ENCODE data around the gene TPTE2.
"Not testable (repeated sequence)": the region's sequence is repeated elsewhere in the genome, so short reads cannot be mapped to it uniquely, and the experiment has no call there.

The TPTE2 gene

DNA sequence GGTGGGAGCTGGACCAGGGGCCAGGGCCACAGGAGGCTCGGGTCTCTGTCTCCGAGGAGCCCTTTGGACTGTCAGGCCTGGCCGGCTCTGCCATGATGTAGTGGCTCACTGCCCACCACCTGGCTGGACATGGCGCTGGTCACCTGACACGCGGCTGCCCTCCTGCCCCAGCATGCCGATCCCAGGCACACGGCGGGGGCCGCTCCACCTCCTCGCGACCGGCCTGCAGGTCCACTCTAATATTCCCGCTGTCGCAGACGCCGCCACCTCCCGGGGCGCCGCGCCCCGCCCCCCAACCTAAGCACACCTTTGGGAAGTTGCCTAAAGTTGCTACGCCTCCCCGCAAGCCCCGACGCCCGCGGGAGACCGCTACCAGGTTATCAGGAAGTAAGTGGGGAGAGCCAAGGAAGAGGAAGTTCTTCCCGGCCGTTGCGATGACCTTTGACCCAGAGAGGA, at the start of gene TPTE2:
Gene TPTE2 (minus strand): TSS at position 406 of the 456 bp plus-strand sequence. CDS start 58,298 bp downstream, outside the sequence.
- DNase-seq (ENCODE audit: low spot score): not testable (repeated sequence)

DNA sequence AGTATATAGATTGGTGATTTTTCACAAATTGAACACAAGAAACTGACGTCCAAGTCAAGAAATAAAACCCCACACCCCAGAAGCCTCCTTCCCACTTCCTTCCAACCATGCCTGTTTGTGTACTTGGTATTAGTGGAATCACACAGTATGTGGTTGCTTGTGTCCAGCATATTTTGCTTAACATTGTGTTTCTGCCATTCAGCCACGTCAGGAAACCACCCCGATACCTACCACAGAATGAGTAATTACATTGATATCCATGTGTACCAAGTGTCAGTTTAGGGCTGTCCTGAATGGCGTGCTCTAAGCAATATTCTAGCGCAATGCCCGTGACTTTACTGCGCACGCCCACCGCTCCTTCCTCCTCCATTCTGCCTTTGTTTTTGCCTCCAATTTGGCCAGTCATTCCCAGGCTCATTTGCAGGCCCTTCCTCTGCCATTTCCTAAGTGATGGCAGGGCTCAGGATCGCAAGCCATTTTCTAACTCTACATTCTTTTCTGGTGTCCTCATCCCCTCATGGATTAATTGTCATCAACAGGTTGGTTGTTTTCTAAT, 46.3 kb upstream of the TPTE2 start:
- no peak for DNase-seq (ENCODE audit: low spot score)

DNA sequence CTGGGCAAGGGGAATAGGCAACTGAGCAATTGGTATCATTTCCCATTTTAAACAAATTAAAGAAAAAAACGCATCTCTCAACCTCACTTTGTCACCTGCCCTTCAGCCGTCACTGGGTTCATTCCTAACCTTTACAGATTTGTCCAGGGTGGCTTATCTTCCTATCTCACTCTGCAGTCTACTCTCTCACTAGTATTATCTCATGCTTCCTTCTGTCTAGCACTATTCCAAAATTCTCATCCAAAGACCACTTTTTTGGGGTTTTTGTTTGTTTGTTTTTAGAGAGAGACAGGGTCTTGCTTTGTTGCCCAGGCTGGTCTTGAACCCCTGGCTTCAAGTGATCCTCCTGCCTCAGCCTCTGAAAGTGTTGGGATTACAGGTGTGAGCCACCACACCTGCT, 45.4 kb upstream of the TPTE2 start:
- DNase-seq (ENCODE audit: low spot score): no peak

DNA sequence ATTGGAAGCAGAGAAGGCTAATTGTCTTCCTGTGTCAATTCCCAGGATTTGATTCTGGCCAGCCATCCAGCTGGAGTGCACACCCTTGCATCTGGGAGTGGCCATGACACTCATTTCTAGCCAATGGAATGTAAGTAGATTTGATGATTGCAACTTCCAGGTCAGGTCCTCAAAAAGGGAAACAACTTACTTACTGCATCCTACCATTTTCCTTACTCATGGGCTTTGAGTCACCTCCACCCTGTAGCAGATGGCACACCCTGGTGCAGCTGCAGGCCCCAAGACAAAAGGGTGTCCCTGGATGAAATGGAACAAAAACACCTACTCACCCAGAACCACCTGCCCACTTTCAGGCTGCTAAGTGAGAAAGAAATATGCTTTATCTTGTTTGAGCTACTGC, 44.8 kb upstream of the TPTE2 start:
- DNase-seq (ENCODE audit: low spot score): peak; percentile 74

DNA sequence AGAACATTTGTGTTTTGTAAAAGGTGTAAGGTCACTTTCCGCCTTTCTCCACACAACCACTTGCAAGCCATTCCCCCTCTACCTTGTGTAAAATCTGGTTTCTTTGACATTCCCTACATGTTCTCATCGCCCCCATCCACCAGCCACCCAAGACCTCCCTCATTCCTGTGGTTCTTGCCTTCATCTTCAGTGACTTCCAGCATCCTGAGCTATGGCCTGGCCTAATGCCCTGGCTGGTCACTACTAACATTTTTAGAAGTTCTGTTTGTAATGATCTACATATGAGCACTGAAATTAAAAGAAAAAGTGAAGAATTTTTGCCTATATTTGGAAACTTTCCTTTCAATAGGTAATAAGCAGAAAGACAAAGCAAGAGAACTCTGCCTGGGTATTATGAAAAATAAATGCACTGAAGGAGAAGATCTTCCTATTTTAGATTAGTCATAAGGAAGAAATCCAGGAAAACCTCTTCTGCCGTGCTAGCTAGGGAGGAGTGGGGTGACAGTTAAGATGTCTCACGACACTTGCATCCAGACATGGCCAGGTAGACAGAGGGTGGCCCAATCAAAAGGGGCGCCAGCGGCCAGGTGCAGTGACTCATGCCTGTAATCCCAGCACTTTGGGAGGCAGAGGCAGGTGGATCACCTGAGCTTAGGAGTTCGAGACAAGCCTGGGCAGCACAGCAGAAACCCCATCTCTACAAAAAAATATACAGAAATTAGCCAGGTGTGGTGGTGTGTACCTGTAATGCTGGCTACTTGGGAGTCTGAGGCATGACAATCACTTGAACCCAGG, 44.0 kb upstream of the TPTE2 start:
- DNase-seq (ENCODE audit: low spot score): no peak

DNA sequence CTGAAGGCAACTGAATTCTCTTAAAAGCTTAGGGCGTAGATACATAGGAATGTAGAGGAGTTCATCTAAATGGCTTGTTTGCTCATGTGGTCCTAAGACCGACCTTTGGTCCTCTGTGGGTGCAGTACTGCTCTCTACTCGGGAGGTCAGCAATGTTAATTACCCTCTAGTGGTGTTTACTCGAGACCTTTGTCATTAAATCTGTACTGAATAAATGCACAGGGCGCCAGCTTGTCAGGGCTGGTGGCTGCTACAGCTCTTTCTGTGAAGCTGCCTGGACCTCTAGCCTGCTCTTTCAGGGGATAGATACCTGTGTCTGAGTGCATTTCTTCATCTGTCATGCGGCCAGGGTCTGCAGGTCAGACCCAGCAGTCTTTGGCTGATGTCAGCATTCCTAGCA, 43.0 kb upstream of the TPTE2 start:
- no peak for DNase-seq (ENCODE audit: low spot score)

DNA sequence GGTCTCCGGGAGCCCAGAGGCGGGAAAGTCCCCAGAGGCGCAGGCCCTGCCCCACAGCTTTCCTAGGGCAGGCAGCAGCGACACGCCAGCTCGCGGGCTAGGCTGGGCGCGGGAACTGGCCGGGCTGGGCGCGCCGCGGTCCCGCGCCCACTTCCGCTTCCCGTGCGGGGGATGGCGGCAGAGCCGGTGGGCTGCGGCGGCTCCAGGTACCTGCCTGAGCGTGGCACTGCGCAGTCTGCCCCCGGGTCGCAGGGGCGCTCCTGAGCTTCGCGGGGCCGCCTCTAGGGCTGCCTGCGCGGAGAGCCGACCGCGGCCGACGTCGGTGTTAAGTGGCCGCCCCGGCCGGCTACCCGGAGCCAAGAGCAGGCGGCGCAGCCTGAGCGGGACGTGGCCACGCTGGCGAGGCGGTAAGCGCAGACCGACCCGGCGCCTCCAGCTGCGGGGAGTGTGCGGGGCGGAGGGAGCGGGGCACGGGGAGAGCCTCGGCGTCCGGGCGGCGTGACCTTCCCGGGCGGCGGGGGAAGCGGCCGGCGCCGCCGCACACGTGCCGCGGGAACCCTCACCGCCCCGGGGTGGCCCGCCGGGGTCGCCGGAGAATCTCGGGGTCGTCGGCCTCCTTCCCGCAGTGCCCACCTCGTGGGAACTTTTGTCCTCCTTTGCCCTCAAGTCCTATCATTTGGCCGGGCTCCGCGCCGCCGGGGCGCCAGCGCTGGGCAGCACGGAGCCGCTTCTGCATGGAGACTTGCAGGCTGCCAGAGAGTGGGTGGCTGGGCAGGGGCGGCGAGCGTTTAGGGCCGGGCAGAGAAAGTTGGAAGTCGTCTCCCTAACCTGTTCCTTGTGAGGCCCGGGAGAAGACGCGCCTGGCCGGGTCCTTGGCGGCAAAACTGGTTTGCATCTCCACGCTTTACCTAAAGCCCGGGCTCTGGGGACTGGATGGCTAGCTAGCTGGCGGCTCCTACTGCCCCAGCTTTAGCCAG, 40.7 kb upstream of the TPTE2 start:
- DNase-seq (ENCODE audit: low spot score): peak; percentile 59

- peak; percentile 83 for DNase-seq (ENCODE audit: low spot score)
Observed at GRCh38 chr13:19597523-19597922, 36.2 kb upstream of the TPTE2 start.

GRCh38 chr13:19596960-19597361, 35.6 kb upstream of the TPTE2 start:
- peak; percentile 69 for DNase-seq (ENCODE audit: low spot score)

- no peak for DNase-seq (ENCODE audit: low spot score)
Observed at GRCh38 chr13:19596086-19596485, 34.8 kb upstream of the TPTE2 start.

- DNase-seq (ENCODE audit: low spot score): no peak
Observed at GRCh38 chr13:19592657-19593180, 31.4 kb upstream of the TPTE2 start.

GRCh38 chr13:19591864-19592263, 30.5 kb upstream of the TPTE2 start:
- DNase-seq (ENCODE audit: low spot score): no peak

GRCh38 chr13:19590423-19590822, 29.1 kb upstream of the TPTE2 start:
- no peak for DNase-seq (ENCODE audit: low spot score)

GRCh38 chr13:19589312-19589711, 28.0 kb upstream of the TPTE2 start:
- no peak for DNase-seq (ENCODE audit: low spot score)

DNA sequence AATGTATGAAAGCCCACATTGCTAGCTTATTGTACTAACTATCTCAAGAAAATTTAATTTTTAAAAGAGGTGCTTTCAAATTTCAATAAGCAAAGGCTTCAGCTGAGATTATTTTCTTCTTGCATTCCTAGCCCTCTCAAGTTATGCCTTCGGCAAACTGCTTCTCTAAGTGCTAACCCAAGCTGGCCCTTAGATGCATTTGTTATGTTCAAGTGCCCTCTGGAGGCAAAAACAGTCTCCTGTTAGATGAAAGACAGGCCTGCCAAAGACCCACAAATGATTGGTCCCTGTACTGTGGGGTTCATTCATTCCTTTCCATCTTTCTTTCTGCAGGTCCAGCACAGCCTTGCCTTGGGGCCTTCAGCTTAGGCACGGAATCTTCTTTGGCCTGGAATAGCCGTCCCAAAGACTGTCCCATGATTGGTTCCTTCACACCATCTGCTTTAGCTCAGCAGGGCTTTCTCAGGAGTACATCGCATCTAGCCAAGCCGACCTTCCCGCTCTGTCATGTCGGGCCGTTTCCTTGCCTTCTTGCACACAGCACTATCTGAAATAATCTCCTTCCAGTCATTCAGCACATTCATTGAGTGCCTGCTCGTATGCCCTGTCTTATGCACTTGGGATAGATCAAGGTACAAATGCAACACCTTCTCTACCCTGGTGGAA, 26.4 kb upstream of the TPTE2 start:
- DNase-seq (ENCODE audit: low spot score): peak; percentile 68

DNA sequence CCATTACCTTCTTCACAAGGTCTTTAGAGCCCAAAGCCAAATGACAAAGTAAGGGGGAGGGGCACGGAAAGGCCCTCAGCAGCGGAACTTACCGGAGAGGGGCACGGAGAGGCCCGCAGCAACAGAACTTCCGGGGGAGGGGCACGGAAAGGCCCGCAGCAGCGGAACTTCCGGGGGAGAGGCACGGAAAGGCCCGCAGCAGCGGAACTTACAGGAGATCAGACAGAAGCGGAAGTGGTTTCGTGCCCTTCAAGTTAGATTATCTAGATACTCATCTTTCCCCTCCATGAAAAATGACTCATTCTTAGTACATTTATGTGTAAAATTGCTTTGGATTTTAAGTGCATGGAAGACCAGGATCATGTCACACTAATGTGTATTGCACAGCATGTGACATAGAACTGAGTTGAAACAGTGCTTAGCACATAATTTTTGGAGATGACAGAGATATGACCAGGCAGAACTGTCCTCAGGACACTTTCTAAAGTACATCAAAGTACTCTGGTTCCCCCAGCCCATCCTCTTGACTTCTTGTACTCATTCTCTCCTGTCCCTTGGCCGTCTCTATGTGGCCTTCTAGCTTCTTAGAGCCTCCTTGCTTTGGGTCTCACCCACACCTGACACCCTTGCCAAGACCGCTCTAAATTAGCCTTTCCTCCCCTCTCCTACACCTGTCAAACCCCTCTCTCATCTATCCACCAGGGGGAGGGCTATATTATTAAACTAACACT, 25.7 kb upstream of the TPTE2 start:
- DNase-seq (ENCODE audit: low spot score): peak; percentile 22

DNA sequence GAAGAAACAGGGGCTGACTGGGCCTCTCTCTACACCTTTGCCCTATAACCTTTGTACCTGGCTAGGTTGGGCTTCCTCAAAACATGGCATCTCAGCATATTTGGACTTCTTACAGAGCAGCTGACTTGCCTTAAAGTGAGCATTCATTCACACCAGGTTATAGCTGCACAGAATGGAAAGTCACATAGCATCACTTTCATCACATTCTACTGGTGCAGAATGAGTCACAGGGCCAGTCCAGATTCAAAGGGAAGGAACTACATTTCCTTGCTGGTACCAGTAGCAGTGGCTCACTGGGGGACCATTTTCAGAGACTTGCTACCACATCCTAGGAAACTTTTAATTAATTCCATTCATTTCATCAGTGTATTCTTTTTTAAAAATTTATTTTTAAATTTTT, 20.3 kb upstream of the TPTE2 start:
- DNase-seq (ENCODE audit: low spot score): no peak

DNA sequence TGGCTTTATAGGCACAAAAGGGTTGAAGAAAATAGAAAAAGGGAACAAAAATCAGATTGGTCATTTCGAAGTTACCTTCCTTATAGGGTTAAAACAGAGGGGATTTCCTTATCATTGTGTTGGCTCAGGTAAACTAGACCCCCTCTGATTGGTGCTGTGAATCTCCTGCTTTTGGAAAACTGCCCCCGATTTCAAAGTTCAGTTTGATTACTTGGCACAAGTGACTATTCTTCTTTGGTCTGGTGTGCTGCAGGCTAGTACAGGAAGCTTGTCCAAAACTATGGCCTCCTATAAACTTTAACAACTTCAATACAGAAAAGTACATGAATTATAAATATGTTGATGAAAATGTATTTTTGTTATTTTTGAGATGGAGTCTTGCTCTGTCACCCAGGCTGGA, 13.9 kb upstream of the TPTE2 start:
- no peak for DNase-seq (ENCODE audit: low spot score)

DNA sequence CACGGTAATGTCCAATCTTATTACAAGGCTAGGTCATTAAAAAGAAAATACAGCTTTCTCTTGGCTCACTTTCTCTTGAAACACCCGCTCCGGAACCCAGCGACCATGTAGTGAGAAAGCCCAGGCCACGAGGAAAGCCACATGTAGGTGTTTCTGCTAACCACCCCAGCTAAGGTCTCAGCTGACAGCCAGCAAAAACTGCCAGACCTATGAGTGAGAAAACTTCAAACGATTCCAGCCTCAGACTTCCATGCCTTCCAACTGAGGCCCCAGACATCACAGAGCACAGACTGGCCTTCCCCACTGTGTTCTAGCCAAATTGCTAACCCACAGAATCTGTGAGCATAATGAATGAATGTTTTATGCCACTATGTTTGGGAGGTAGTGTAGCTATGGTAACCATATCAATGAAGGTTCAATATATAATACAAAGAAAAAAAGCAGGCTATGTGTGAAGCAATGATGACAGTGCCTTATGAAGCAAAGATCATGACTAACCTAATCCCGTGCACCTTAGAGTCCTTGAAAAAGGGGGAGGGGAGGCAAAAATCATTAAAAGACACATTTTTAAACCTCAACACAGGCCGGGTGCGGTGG, 11.9 kb upstream of the TPTE2 start:
- DNase-seq (ENCODE audit: low spot score): no peak

DNA sequence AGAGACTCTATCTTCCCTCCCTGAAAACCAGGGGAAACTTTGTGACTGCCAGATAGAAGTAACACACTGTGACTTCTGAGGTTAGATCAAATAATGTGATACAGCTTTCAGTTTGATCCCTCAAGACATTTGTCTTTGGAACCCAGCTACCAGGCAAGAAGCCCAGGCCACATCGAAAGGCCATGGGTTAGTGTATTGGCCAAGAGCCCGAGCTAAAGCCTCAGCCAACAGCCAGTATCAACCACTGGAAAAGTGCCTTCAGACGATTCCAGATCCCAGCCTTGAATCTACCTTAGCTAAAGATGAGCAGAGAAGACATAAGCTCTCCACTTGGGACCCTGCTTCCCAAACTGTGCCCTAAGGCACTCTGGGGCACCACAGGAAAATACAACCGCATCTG, 10.9 kb upstream of the TPTE2 start:
- no peak for DNase-seq (ENCODE audit: low spot score)

Measured in RKO (cell line).